HCT116 (cell line): ENCODE measurements around the gene TIE1. TPM values are rescaled to one million over a fixed set of nuclear protein-coding genes. Genes with fewer than 3 reads are reported as not detected.

ENCODE experiments used
- ATAC-seq: fragments of 200-7000 bp; cut with Tn5 transposase; 2 replicates; pipeline ENCODE4 v1.9.1; 2020; ENCODE audit warnings: mild to moderate bottlenecking, moderate library complexity
- BruUV-seq: library from RNA; stranded (reverse); fragments of 400-500 nt; replicated peaks from 2 replicates; lab custom pipeline; 2021; lab: Mats Ljungman, UMichigan
- CTCF ChIA-PET: fragments of 300-600 bp; sonication (Branson Sonifier 250); formaldehyde crosslinking; loops from one replicate; lab custom pipeline; 2021; ENCODE audit warnings: antibody characterized with exemption; lab: Charles Lee
- POLR2A ChIA-PET: fragments of 300-600, 350-600 bp; sonication (Branson Sonifier 250); formaldehyde crosslinking; loops from one replicate; lab custom pipeline; 2021; ENCODE audit warnings: antibody characterized with exemption; lab: Charles Lee
- RAD21 ChIA-PET, 2 experiments: fragments of 300-600 bp; sonication (Branson Sonifier 250); formaldehyde crosslinking; loops; one replicate each; lab custom pipeline; 2023; ENCODE audit warnings: low total read pairs in 2 of 2; ENCODE audit not compliant: uncharacterized antibody in 2 of 2, unreplicated experiment in 2 of 2, low non-redundant PET in 1 of 2; lab: Charles Lee
- DNase-seq: peaks from one replicate; pipeline ENCODE4 v3.0.0-alpha.2; 2010; ENCODE audit warnings: low read depth, low spot score
- H2AFZ ChIP-seq: fragments of 200-600 bp; shearing (Covaris generic), sonication (generic); 2 replicates; pipeline ENCODE4 v1.6.1; 2017; ENCODE audit warnings: low read depth, mixed run types, mixed read lengths, antibody characterized with exemption, low read length; ENCODE audit not compliant: poor library complexity, severe bottlenecking
- H3K27ac ChIP-seq: 2 replicates; pipeline ENCODE4 v1.5.1; 2012; ENCODE audit warnings: low read depth, low read length
- H3K27me3 ChIP-seq: fragments of 200-600 bp; sonication (generic); 2 replicates; pipeline ENCODE4 v1.6.1; 2016; ENCODE audit warnings: mixed run types, low read length, mixed read lengths; ENCODE audit not compliant: insufficient read depth
- H3K36me3 ChIP-seq, 2 experiments: fragments of 200-500 bp in 1 of 2; fragments of 200-600 bp in 1 of 2; sonication (Bioruptor generic) in 1 of 2; sonication (generic) in 1 of 2; 2 replicates each; pipeline versions ENCODE4 v1.5.1 to v1.6.1; 2014 to 2016; ENCODE audit warnings: low read length in 2 of 2, inconsistent platforms in 1 of 2, mixed read lengths in 1 of 2, mixed run types in 1 of 2; ENCODE audit not compliant: insufficient read depth in 2 of 2, control insufficient read depth in 1 of 2
- H3K4me1 ChIP-seq, 2 experiments: fragments of 200-600 bp in 1 of 2; sonication (generic) in 1 of 2; 2 replicates each; pipeline versions ENCODE4 v1.5.1 to v1.6.1; 2012 to 2017; ENCODE audit warnings: low read length in 2 of 2, inconsistent platforms in 1 of 2, mild to moderate bottlenecking in 1 of 2, mixed read lengths in 1 of 2, mixed run types in 1 of 2, moderate library complexity in 1 of 2; ENCODE audit not compliant: insufficient read depth in 2 of 2, control insufficient read depth in 1 of 2
- H3K4me2 ChIP-seq: fragments of 200-600 bp; sonication (generic); 2 replicates; pipeline ENCODE4 v1.6.1; 2017; ENCODE audit warnings: mixed run types, low read length, mixed read lengths
- H3K4me3 ChIP-seq, 2 experiments: fragments of 200-600 bp in 1 of 2; sonication (generic) in 1 of 2; replicated peaks in 1 of 2; 2 replicates each; pipeline ENCODE4 v1.5.1; 2011 to 2016; ENCODE audit warnings: low read length in 2 of 2, control low read depth in 1 of 2, low read depth in 1 of 2, mild to moderate bottlenecking in 1 of 2, mixed read lengths in 1 of 2, mixed run types in 1 of 2
- H3K79me2 ChIP-seq: fragments of 200-600 bp; sonication (generic); 2 replicates; pipeline ENCODE4 v1.6.1; 2017; ENCODE audit warnings: mild to moderate bottlenecking, mixed run types, low read length, moderate library complexity, mixed read lengths; ENCODE audit not compliant: insufficient read depth
- H3K9ac ChIP-seq: fragments of 200-600 bp; sonication (generic); 2 replicates; pipeline ENCODE4 v1.6.1; 2016; ENCODE audit warnings: low read length, mixed read lengths
- H3K9me2 ChIP-seq: fragments of 200-600 bp; sonication (generic), shearing (Covaris generic); 2 replicates; pipeline ENCODE4 v1.6.1; 2017; ENCODE audit warnings: mixed run types, mild to moderate bottlenecking, moderate library complexity; ENCODE audit not compliant: insufficient read depth
- H3K9me3 ChIP-seq, 2 experiments: fragments of 200-500 bp in 1 of 2; fragments of 200-600 bp in 1 of 2; sonication (Bioruptor generic) in 1 of 2; sonication (generic) in 1 of 2; 2 replicates each; pipeline ENCODE4 v1.6.1; 2014 to 2017; ENCODE audit warnings: low read length in 2 of 2, mixed read lengths in 2 of 2, inconsistent platforms in 1 of 2, low read depth in 1 of 2, mild to moderate bottlenecking in 1 of 2, mixed run types in 1 of 2, moderate library complexity in 1 of 2; ENCODE audit not compliant: control insufficient read depth in 1 of 2, insufficient read depth in 1 of 2
- H4K20me1 ChIP-seq: fragments of 200-600 bp; sonication (generic), shearing (Covaris generic); 2 replicates; pipeline ENCODE4 v1.6.1; 2017; ENCODE audit warnings: mixed run types, mild to moderate bottlenecking, moderate library complexity; ENCODE audit not compliant: insufficient read depth
- CEBPB ChIP-seq: IDR thresholded peaks from 2 replicates; pipeline ENCODE4 v1.6.1; 2012; ENCODE audit warnings: low read depth
- CTCF ChIP-seq, 3 experiments: fragments of 200-600 bp in 1 of 3; sonication (generic) in 1 of 3; IDR thresholded peaks in 2 of 3; conservative IDR thresholded peaks in 1 of 3; 2 replicates each; pipeline ENCODE4 v1.5.1; 2012 to 2017; ENCODE audit warnings: low read depth in 2 of 3, low read length in 2 of 3, antibody characterized with exemption in 1 of 3, borderline replicate concordance in 1 of 3, control low read depth in 1 of 3, mild to moderate bottlenecking in 1 of 3, mixed read lengths in 1 of 3, mixed run types in 1 of 3, moderate library complexity in 1 of 3; ENCODE audit not compliant: insufficient read depth in 1 of 3
- EGR1 ChIP-seq: IDR thresholded peaks from 2 replicates; pipeline ENCODE4 v1.6.1; 2012; ENCODE audit warnings: low read depth
- ELF1 ChIP-seq: IDR thresholded peaks from 2 replicates; pipeline ENCODE4 v1.6.1; 2012; ENCODE audit warnings: low read depth, borderline replicate concordance
- EZH2 ChIP-seq: fragments of 200-600 bp; sonication (generic); IDR thresholded peaks from 2 replicates; pipeline ENCODE4 v1.6.1; 2017; ENCODE audit warnings: antibody characterized with exemption, mixed run types
- EZH2phosphoT487 ChIP-seq: fragments of 200-600 bp; IDR thresholded peaks from 2 replicates; pipeline ENCODE4 v1.6.1; 2018; ENCODE audit warnings: antibody characterized with exemption, borderline replicate concordance
- JUND ChIP-seq: IDR thresholded peaks from 2 replicates; pipeline ENCODE4 v1.6.1; 2012
- POLR2A ChIP-seq: IDR thresholded peaks from 2 replicates; pipeline ENCODE4 v1.7.0; 2011; ENCODE audit warnings: borderline replicate concordance; ENCODE audit not compliant: insufficient read depth, insufficient read length; ENCODE audit errors: extremely low read depth
- POLR2AphosphoS5 ChIP-seq: IDR thresholded peaks from 2 replicates; pipeline ENCODE4 v1.6.1; 2011; ENCODE audit warnings: mild to moderate bottlenecking, low read depth, low read length, moderate library complexity
- REST ChIP-seq: IDR thresholded peaks from 2 replicates; pipeline ENCODE4 v1.6.1; 2012; ENCODE audit warnings: low read depth
- SP1 ChIP-seq: IDR thresholded peaks from 2 replicates; pipeline ENCODE4 v1.6.1; 2012; ENCODE audit warnings: low read depth
- ZBTB33 ChIP-seq: IDR thresholded peaks from 2 replicates; pipeline ENCODE4 v1.6.1; 2011; ENCODE audit warnings: mild to moderate bottlenecking, low read length, moderate library complexity; ENCODE audit not compliant: insufficient replicate concordance; ENCODE audit errors: extremely low read depth
- intact Hi-C: fragments of 100-400 bp; cut with micrococcal nuclease; formaldehyde crosslinking; loops from 2 replicates; pipeline ENCODE4 v1.10.0; 2022
- total RNA-seq: library from RNA; stranded (reverse); gene quantifications from one replicate; pipeline ENCODE4 v1.2.1, GENCODE V29; 2021; ENCODE audit not compliant: unreplicated experiment

Gene TIE1
- total RNA-seq, 1 experiment from 2014 or later, result not detected

GRCh38 chr1:43325381-43325780 is 24.6 kb downstream of the TIE1 start:
- Histone ChIP-seq H4K20me1 (no peaks in the 10 kb centered on the region), H3K4me2 (no peak overlapping the region), H3K79me2 (no peaks in the 10 kb centered on the region), H3K9me3 (peaks cover 3 to 11% of the 10 kb centered on the region in 2 experiments), H3K9me2 (no peaks in the 10 kb centered on the region), H3K36me3 (no peaks in the 10 kb centered on the region), H3K27me3 (no peaks in the 10 kb centered on the region), H3K4me1 (peaks cover 8 to 25% of the 10 kb centered on the region in 2 experiments), H3K4me3 (no peak overlapping the region), H3K27ac (no peak overlapping the region), H3K9ac (no peak overlapping the region), H2AFZ (no peak overlapping the region)
- ChIA-PET RAD21 (no interaction called here), POLR2A (no interaction called here), CTCF (no interaction called here)
- no TSS peak for BruUV-seq
- ATAC-seq, result no peak
- DNase-seq, result no peak
- intact Hi-C loops, result no loop called here
- no peak for TF ChIP-seq JUND

GRCh38 chr1:43327549-43328292 is 26.9 kb downstream of the TIE1 start:
- H2AFZ ChIP-seq, result no peak overlapping the region
- no TSS peak for BruUV-seq
- no peaks in the 10 kb centered on the region for H3K79me2 ChIP-seq
- H3K9ac ChIP-seq, result no peak overlapping the region
- peaks cover 10 to 15% of the 10 kb centered on the region in 2 experiments for H3K4me1 ChIP-seq
- intact Hi-C loops, result no loop called here
- H3K36me3 ChIP-seq, result no peaks in the 10 kb centered on the region
- peaks cover 3 to 11% of the 10 kb centered on the region in 2 experiments for H3K9me3 ChIP-seq
- no peak for DNase-seq
- no peaks in the 10 kb centered on the region for H3K9me2 ChIP-seq
- H3K4me2 ChIP-seq, result no peak overlapping the region
- ATAC-seq, result no peak
- ChIA-PET CTCF (no interaction called here), RAD21 (no interaction called here), POLR2A (no interaction called here)
- H4K20me1 ChIP-seq, result no peaks in the 10 kb centered on the region
- no peak overlapping the region for H3K27ac ChIP-seq
- no peaks in the 10 kb centered on the region for H3K27me3 ChIP-seq
- H3K4me3 ChIP-seq, result no peak overlapping the region
- TF ChIP-seq POLR2AphosphoS5 (no peak), SP1 (no peak), CTCF (IDR thresholded peaks at IDR 0.05 in 2 of 3, conservative IDR thresholded peaks at IDR 0.05 in 1 of 3; ENCODE audit: borderline replicate concordance in 1 of 3, insufficient read depth in 1 of 3, low read depth in 2 of 3, low read length in 2 of 3) (no peak), EZH2 (no peak), REST (no peak), EGR1 (no peak), POLR2A (no peak), ZBTB33 (no peak), ELF1 (no peak), EZH2phosphoT487 (no peak), CEBPB (no peak)
